ENCODE measurements around the gene ASB11.

Gene ASB11

DNA sequence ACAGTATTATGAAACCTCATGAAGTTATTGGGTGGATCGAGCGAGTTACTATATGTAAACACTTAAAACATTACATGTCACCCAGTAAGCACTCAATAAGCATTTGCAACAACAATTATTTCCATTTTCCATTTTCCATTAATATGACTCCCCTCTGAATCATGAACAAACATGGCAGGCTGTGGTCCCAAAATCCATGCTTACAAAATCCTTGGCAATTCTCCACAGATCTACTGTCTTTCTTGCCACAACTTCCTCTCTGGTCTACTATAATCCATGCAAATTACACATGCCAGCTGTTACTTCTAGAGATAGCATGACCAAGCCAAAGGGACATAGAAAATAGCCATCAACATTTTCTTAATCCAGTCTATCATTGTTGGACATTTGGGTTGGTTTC lies 22.0 kb downstream of the ASB11 start:
- ChIA-PET CTCF (no interaction called here), POLR2A (no interaction called here)
- H3K4me1 ChIP-seq (ENCODE audit: control insufficient read depth, insufficient read depth, low read length): no peaks in the 10 kb centered on the region
- H3K9me3 ChIP-seq (ENCODE audit: control insufficient read depth, insufficient read depth, low read depth, low read length): no peaks in the 10 kb centered on the region
- no peak overlapping the region for H3K27ac ChIP-seq (ENCODE audit: extremely low read depth, low read depth, low read length)
- H3K4me3 ChIP-seq (ENCODE audit: low read depth, low read length): no peak overlapping the region
- H3K36me3 ChIP-seq (ENCODE audit: control insufficient read depth in 2 of 2, insufficient read depth in 1 of 2, low read length in 2 of 2): no peaks in the 10 kb centered on the region
- TF ChIP-seq, protein P1, sequence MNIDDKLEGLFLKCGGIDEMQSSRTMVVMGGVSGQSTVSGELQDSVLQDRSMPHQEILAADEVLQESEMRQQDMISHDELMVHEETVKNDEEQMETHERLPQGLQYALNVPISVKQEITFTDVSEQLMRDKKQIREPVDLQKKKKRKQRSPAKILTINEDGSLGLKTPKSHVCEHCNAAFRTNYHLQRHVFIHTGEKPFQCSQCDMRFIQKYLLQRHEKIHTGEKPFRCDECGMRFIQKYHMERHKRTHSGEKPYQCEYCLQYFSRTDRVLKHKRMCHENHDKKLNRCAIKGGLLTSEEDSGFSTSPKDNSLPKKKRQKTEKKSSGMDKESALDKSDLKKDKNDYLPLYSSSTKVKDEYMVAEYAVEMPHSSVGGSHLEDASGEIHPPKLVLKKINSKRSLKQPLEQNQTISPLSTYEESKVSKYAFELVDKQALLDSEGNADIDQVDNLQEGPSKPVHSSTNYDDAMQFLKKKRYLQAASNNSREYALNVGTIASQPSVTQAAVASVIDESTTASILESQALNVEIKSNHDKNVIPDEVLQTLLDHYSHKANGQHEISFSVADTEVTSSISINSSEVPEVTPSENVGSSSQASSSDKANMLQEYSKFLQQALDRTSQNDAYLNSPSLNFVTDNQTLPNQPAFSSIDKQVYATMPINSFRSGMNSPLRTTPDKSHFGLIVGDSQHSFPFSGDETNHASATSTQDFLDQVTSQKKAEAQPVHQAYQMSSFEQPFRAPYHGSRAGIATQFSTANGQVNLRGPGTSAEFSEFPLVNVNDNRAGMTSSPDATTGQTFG (tag by site-specific recombination; IDR thresholded peaks at IDR 0.05; ENCODE audit: borderline replicate concordance): no peak
- TF ChIP-seq ZNF114 (tag by site-specific recombination; IDR thresholded peaks at IDR 0.05) (no peak), ZNF707 (tag by site-specific recombination; IDR thresholded peaks at IDR 0.05) (no peak)

DNA sequence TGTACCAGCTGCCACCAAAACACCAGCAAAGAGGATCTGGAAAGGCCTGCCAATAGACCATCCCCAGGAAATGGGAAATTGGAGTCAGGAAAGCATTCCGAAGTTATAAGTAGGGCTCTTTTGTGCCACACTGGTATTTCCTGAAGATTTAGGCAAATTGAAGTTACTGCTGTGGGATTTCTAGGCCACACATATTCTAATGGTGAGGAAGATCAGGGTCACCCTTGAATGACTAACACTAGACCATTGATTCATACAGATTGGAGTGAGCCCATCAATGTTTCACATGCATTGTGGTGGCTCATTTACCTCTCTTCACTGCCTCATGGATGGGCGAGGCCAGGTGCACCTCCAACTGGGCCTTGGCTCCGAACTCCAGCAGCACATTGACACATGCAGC lies 22.6 kb downstream of the ASB11 start:
- Histone ChIP-seq H3K9me3 (ENCODE audit: control insufficient read depth, insufficient read depth, low read depth, low read length) (no peaks in the 10 kb centered on the region), H3K4me3 (ENCODE audit: low read depth, low read length) (no peak overlapping the region), H3K4me1 (ENCODE audit: control insufficient read depth, insufficient read depth, low read length) (no peaks in the 10 kb centered on the region), H3K36me3 (ENCODE audit: control insufficient read depth in 2 of 2, insufficient read depth in 1 of 2, low read length in 2 of 2) (no peaks in the 10 kb centered on the region), H3K27ac (ENCODE audit: extremely low read depth, low read depth, low read length) (no peak overlapping the region)
- TF ChIP-seq, protein P2, sequence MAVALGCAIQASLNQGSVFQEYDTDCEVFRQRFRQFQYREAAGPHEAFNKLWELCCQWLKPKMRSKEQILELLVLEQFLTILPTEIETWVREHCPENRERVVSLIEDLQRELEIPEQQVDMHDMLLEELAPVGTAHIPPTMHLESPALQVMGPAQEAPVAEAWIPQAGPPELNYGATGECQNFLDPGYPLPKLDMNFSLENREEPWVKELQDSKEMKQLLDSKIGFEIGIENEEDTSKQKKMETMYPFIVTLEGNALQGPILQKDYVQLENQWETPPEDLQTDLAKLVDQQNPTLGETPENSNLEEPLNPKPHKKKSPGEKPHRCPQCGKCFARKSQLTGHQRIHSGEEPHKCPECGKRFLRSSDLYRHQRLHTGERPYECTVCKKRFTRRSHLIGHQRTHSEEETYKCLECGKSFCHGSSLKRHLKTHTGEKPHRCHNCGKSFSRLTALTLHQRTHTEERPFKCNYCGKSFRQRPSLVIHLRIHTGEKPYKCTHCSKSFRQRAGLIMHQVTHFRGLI (tag by site-specific recombination; IDR thresholded peaks at IDR 0.05): no peak
- TF ChIP-seq ZNF366 (tag by site-specific recombination; conservative IDR thresholded peaks at IDR 0.05) (no peak), ZSCAN30 (tag by site-specific recombination; IDR thresholded peaks at IDR 0.05) (no peak)
- ChIA-PET POLR2A (no interaction called here), CTCF (interaction anchor here (3.7 kb wide), 1 partner anchor 7 kb away, joined by 16 read pairs; no protein-coding TSS in a partner anchor)

DNA sequence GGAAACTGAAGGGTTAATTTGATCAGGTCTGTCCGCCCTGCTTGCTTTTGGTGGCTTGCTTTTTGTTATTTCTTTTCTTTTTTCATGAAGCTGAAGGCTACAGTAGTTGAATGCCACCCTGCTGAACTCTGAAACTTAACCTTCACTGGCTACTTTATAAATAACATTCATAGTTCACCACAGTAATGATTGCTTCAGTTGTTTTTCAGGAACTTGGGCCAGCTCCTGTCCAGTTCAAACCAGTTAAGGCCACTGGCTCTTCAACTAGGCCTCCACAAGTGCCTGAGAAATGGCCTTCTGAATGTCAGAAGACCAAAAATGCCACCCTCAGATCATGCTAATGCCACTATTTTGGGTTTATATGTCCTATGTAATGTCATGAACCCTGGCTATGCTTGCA lies 37.8 kb downstream of the ASB11 start:
- Histone ChIP-seq H3K4me3 (ENCODE audit: low read depth, low read length) (no peak overlapping the region), H3K4me1 (ENCODE audit: control insufficient read depth, insufficient read depth, low read length) (no peaks in the 10 kb centered on the region), H3K9me3 (ENCODE audit: control insufficient read depth, insufficient read depth, low read depth, low read length) (no peaks in the 10 kb centered on the region; the same call in 1 of the 2 replicates), H3K27ac (ENCODE audit: extremely low read depth, low read depth, low read length) (no peak overlapping the region), H3K36me3 (ENCODE audit: control insufficient read depth in 2 of 2, insufficient read depth in 1 of 2, low read length in 2 of 2) (no peaks in the 10 kb centered on the region)
- ChIA-PET POLR2A (no interaction called here), CTCF (no interaction called here)
- TF ChIP-seq ZNF223 (tag by site-specific recombination; IDR thresholded peaks at IDR 0.05) (no peak), ZNF529 (tag by site-specific recombination; IDR thresholded peaks at IDR 0.05; ENCODE audit: insufficient replicate concordance) (no peak), ZBTB17 (tag by site-specific recombination; IDR thresholded peaks at IDR 0.05) (no peak), ZFP69B (tag by site-specific recombination; IDR thresholded peaks at IDR 0.05) (no peak), PRDM2 (tag by site-specific recombination; IDR thresholded peaks at IDR 0.05; ENCODE audit: borderline replicate concordance) (no peak), ZNF423 (tag by site-specific recombination; IDR thresholded peaks at IDR 0.05) (no peak), ZNF830 (tag by site-specific recombination; IDR thresholded peaks at IDR 0.05; ENCODE audit: low read depth) (no peak), KLF1 (tag by site-specific recombination; IDR thresholded peaks at IDR 0.05) (no peak), ZNF362 (tag by site-specific recombination; IDR thresholded peaks at IDR 0.05) (no peak), ZNF266 (tag by site-specific recombination; IDR thresholded peaks at IDR 0.05; ENCODE audit: low read depth) (no peak)
- TF ChIP-seq, protein P3, sequence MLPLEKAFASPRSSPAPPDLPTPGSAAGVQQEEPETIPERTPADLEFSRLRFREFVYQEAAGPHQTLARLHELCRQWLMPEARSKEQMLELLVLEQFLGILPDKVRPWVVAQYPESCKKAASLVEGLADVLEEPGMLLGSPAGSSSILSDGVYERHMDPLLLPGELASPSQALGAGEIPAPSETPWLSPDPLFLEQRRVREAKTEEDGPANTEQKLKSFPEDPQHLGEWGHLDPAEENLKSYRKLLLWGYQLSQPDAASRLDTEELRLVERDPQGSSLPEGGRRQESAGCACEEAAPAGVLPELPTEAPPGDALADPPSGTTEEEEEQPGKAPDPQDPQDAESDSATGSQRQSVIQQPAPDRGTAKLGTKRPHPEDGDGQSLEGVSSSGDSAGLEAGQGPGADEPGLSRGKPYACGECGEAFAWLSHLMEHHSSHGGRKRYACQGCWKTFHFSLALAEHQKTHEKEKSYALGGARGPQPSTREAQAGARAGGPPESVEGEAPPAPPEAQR (tag by site-specific recombination; IDR thresholded peaks at IDR 0.05): no peak
- TF ChIP-seq, protein P4, sequence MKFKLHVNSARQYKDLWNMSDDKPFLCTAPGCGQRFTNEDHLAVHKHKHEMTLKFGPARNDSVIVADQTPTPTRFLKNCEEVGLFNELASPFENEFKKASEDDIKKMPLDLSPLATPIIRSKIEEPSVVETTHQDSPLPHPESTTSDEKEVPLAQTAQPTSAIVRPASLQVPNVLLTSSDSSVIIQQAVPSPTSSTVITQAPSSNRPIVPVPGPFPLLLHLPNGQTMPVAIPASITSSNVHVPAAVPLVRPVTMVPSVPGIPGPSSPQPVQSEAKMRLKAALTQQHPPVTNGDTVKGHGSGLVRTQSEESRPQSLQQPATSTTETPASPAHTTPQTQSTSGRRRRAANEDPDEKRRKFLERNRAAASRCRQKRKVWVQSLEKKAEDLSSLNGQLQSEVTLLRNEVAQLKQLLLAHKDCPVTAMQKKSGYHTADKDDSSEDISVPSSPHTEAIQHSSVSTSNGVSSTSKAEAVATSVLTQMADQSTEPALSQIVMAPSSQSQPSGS (tag by site-specific recombination; IDR thresholded peaks at IDR 0.05; ENCODE audit: low read depth): no peak
